Stimulated activated CD8-positive, alpha-beta memory T cell treated with anti-CD3 and anti-CD28 coated beads, Interleukin-4, amount 100 ng/mL, for 24 hours (primary cell): ENCODE data around the gene GPR160.

ENCODE experiments used
- DNase-seq: peaks from one replicate; pipeline ENCODE4 v3.0.0-alpha.2; 2020; ENCODE audit warnings: low read depth

GPR160 gene

GRCh38 chr3:170027233-170028102 lies 10.3 kb upstream of the GPR160 start:
- no peak for DNase-seq

DNA sequence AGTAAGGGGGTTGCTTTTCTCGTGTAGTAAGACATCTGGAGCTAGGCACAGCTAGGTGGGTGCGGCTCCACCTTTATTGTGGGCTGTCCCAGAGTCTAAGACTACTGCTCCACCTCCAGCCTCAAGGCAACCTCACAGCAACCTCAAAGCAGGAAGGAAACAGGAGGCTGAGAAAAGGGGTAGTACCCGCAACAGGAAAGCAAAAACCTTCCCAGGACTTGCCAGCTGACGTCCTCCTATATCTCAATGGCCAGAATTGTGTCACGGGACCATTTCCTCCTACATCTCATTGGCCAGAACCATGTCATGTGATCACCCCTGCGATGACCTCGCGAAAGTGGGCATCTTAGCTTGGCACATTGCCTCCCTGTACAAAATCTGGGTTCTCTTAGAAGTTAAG lies 4.3 kb upstream of the GPR160 start:
- DNase-seq = no peak

DNA sequence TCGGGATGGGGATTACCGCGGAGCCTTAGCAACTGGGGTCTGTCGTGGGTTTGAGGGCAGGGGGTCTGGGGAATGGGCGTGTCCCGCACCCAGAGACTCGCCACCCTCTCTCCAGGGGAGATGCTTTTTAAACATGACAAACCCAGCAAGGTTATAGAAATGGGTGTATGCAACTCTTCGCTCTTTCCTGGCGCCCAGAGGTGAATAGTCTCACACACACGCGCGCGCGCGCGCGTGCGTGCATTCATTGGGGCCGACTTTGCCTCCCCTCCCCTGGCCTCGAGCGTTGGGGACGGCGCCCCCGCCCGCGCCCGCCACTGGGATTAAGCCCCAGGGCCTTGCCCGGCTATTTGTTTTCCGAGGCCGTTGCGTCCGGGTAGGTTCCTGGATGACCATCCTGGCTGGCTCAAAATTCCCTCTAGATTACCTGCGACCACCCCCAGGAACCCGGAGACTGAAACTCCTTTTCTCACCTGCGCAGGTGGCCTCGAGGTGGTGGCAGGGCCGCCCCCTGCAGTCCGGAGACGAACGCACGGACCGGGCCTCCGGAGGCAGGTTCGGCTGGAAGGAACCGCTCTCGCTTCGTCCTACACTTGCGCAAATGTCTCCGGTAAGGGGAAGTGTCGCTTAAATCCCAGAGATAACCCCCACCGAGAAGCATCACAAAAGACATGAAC lies 777 bp downstream of the GPR160 start:
- DNase-seq = no peak

DNA sequence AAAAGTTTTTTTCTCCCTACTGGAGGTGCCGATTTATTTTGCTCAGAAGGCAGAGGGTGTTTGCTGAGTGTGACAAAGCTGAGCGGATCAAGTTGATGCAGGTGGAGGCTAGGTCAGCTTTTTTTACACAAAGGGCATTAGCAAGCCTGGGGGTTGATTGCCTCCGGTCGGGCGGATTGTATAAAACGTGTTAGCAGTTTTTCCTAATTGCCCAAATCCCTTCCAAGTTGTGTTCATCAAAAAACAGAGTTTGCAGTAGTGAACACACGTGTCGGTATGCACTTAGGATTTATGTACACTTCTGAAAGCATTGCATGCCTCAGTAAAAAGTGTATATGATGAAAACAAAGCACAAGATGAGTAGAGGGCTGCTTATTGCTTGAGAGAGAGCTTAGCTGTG lies 2.6 kb downstream of the GPR160 start:
- DNase-seq = no peak

GRCh38 chr3:170043506-170043905 lies 5.7 kb downstream of the GPR160 start:
- DNase-seq = no peak

DNA sequence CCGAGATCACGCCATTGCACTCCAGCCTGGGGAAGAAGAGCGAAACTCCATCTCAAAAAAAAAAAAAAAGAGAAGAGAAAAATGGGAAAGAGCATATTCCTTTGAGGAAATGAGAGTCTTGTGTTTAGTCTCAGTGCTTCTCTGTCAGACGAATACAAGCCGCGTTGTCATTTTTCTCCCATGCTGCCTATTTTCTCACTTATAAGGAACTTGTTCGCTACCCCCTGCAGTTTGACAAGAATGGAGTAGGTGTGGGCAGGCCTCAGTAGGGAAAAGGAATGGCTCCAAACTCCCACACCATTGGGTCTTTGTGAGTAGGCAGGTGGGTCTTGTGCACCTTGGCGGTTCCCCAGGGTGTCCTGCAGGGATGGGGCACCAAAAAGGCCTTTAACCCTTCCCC lies 6.5 kb downstream of the GPR160 start:
- no peak for DNase-seq

GRCh38 chr3:170044795-170045244 lies 7.0 kb downstream of the GPR160 start:
- no peak for DNase-seq

GRCh38 chr3:170046269-170047132 lies 8.7 kb downstream of the GPR160 start:
- no peak for DNase-seq

DNA sequence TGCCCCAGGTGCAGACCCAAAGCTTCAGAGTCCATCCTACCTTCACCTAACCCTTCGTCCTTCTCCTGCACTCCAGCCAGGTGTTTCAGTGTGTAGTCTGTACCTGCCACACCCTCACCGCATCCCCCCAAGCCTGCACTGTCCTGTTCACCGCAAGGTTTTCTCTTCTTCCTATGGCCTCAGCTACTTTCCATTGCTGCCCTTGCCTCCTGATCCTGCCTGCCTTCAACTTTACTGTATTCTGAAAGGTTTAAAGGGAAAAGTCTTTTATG lies 9.3 kb downstream of the GPR160 start:
- DNase-seq = no peak

DNA sequence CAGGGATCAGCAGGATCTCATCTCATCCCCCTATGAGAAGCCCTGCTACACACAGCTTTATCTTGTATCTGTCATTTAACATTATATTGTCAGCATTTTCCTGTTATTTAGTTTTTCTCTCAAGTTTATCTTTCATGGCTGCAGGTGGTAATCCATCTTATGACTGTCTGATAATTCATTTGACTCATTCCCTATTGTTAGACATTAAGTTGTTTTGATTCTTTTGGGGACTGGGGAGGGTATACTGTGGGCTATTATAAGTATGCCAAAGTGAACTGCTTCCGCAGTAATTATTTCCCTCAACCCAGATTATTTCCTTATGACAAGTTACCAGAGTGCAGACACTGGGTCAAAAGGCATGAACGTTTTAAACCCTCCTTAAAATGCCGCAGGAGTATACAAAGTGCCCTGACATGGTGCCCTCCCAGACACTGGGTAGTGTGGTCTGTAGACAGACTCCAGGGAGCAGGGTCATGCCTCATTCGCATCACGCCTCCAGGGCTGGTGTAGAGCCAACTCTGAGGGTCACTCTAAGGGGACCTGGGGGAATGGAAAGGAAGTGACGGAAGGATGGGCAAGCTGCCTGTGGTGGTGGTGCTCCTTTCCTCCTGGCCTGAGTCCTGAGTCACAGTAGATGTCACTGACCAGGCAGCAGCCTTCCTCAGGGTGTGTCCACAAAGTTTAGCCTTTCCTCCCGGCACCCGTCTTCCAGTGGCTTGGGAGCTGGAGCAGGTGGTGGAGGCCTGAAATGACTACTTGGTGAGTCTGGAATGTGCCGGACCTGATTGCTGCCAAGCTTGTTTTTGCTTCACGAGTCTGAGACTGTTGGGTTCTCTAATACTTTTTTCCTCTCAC lies 11.6 kb downstream of the GPR160 start:
- no peak for DNase-seq

DNA sequence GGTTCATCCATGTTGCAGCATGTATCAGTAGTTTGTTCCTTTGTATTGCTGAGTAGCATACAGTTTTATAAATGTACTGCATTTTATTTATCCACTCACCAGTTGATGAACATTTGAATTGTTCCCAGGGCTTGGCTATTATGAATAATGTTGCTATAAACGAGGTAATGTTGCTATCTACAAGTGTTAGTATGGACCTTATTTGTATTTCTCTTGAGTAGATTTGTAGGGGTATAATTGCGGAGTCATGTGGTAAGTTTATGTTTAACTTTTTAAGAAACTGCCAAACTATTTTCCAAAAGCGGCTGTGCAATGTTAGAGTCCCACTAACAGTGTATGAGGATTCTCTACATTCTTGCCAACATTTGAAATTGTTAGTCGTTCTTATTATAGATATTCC lies 13.0 kb downstream of the GPR160 start:
- DNase-seq = no peak

DNA sequence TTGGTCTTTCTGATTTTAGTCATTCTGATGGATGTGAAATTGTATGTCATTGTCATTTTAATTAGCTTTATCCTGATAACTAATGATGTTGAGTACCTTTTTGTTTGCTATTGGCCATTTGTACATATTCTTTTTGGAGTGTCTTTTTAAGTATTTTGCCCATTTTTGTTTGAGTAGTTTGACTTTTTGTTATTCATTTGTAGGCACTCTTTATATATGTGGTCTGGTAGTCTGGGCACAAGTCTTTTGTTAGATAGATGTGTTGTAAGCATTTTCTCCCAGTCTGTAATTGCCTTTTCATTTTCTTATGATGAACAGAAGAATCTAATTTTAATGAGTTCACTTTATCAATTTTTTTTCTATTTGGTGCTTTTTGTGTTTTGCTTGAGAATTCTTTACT lies 14.6 kb downstream of the GPR160 start:
- no peak for DNase-seq

DNA sequence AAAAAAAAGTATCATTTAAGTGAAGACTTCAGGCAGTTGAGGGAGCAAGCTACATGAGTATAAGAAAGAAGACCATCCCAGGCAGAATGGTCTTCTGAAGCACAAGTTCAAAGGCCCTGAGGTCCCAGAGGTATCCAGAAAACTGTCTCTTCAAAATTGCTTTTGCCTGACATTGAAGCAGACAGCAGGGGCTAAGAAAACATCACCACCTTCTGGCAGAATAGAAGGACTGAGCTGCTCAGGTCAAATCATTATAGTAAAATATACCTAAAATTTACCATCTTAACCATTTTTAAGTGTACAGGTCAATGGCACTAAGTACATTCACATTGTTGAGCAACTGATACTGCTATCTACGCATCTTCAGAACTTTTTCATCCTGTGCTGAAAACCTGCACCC lies 16.4 kb downstream of the GPR160 start:
- no peak for DNase-seq

DNA sequence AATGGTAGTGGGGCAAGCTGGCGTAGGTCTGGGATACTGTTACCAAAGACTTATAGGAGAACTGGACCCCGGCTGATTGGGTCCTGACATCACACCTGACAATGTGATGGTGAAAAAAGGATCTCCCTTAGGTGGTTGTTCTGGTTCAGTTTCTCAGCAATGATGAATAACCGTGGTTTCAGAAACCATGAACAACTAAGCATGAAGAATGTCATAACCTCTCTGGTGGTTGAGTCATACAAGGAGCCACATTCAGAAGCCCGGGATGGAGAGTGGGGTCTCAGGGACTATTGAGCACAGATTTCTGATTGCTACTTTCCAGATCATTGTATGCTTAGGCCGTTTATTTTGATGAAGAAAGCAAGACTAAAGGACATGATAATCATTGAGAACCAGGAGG lies 17.4 kb downstream of the GPR160 start:
- DNase-seq = no peak

DNA sequence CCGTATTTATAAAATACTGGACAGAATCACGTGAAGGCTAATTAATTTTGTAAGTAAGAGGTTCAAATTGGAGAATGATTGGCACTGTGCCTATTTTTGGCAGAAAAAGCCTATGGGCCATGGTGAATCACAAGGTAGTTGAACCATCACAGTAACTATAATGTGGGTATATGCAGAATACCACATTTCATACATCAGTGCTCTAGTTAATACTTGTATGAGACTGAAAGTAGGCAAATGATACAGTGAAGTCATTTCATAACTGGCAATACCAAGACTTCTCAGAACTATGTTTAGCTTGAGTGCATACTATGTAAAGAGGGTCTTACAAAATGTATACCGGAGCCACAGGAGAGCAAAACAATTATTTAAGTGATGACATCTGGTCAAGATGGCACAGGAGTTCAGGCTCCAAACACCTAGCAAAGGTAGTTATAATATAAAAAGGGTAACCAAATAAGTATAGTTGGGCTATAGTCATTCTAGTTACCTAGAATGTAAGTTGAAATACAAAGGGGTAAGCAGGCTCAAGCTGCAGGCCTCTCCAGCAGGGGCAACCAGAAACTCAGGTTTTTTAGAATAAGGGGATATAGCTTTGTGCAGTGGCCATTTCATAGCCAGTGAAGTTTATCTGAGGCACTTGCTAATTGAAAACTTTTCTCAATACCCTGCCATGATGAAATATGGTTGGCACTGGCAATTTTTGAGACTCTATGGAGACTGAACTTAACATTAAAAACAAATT lies 19.1 kb downstream of the GPR160 start:
- no peak for DNase-seq

DNA sequence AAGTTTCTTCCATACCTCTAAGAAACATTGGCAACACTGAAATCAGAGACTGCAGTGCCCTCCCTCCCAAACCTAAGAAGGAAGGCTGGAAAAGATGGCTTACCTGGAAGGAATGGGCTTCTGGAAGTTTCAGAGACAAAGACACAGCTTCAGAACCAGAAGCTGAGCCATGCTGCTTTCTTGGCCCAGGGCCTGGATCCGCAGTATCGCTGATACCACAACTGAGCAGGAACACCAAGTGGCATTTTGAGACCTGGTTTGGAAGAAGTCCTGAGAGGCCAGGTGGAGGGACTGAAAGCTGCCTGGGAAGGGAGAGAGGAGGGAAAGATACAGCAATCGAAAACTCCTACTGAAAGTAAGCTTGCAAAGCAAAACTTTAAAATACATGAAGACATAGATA lies 19.8 kb downstream of the GPR160 start:
- no peak for DNase-seq

GRCh38 chr3:170058127-170058526 lies 20.3 kb downstream of the GPR160 start:
- DNase-seq = no peak

DNA sequence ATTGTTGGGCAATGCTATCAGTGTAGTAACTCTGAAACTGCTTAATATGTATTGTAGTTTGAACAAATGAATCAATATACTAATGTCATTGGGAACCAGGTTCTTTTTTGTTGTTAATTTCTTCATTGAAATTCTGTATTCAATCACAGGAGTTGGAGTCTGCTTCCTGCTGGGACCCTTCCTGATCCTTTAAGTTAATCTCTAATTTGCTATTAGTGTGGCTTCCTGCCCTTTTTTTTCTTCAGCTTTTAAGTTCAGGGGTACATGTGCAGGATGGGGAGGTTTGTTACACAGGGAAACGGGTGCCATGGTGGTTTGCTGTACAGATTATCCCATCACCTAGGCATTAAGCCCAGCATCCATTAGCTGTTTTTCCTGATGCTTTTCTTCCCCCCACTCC lies 21.7 kb downstream of the GPR160 start:
- DNase-seq = no peak

DNA sequence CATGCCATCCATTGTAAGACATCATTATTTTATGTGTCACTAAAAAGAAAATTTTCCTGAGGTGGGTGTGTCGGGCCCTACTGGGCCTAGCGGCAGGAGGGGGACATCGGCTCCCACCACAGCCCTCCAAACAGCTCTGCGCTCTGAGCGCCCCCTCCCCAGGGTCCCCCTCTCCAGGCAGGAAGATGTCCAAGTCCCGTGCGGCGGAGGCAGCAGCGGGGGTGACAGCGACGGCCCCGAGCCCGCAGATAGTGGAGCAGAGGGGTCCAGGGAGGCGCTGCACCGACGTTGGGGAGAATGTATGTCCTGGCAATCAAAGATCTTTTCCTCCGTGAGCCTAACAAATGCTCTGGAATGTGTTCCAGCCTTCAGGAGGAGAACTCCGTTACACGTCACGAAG lies 24.3 kb downstream of the GPR160 start:
- no peak for DNase-seq

- no peak for DNase-seq
Measured at GRCh38 chr3:170062769-170063168, 25.0 kb downstream of the GPR160 start.

- DNase-seq = no peak
Measured at GRCh38 chr3:170063691-170064090, 25.9 kb downstream of the GPR160 start.
